Pulmonary artery endothelial cell (primary cell): Measurements from ENCODE around the gene CLEC20A. TPM values are rescaled to one million over a fixed set of nuclear protein-coding genes. Genes with fewer than 3 reads are reported as not detected.

Source experiments
- DNase-seq: peaks from one replicate; pipeline ENCODE4 v3.0.0-alpha.2; 2011; ENCODE audit warnings: low read depth, low spot score
- total RNA-seq: library from RNA; depleted of rRNA; stranded (reverse); fragments of >200 nt; gene quantifications from 2 replicates; pipeline ENCODE4 v1.2.3, GENCODE V29; 2014

Gene CLEC20A
- total RNA-seq, 1 donor from 2014 or later, result not detected

DNA sequence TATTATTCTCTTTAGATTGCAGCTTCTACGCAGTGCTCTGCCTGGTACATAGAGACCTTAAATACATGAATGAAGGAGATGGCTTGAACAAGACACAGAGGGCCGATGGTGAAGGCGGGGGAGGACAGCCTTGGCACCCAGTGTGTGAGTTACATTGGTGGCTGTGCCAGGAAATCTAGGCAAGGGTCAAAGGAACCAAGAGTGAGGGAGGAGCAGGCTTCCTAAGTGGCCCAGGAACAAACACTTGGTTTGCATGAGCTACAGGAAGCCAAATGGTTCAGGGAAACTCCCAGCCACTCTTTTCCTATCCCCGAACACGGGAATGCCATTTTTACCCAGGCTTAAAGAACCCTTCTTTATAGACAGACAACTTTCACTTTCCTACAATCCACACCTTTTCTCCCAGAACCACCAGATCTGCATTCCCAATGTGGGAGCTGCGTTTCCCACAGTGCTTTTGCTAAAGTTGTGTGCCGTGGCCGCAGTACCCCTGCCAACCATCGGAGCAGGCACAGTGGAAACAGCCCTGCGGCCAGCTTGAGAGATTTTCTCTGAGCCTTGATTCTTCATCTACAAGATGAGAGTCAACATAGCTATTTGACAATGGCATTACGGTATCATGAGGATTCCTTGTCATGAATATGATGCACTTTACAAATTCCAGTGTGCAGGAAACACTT lies 3.5 kb upstream of the CLEC20A start:
- DNase-seq, result no peak

DNA sequence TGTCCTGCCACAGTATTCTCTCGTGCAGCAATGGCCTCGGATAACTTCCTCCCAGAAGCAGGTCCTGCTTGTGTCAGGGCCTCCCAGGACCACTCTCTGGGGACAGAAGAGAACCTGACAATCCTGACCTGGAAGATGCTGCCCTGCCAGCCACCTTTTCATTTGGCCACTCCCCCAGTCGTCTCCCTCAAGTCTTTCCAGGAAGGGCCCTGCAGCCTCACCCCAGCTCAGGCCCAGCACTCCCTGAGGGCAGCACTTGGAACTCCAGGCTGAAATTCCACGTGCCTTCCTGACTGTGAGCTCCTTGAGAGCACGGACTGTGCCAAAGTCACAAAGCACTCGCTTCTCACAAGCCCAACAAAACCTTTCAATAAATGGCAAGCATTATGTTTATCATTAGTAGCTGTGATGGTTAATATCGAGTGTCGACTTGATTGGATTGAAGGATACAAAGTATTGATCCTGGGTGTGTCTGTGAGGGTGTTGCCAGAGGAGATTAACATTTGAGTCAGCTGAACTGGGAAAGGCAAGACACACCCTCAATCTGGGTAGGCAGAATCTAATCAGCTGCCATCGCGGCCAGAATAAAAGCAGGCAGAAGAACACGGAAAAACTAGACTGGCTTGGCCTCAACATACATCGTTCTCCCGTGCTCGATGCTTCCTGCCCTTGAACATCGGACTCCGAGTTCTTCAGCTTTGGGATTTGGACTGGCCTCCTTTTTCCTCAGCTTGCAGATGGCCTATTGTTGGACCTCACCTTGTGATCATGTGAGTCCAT lies 2.3 kb upstream of the CLEC20A start:
- no peak for DNase-seq

DNA sequence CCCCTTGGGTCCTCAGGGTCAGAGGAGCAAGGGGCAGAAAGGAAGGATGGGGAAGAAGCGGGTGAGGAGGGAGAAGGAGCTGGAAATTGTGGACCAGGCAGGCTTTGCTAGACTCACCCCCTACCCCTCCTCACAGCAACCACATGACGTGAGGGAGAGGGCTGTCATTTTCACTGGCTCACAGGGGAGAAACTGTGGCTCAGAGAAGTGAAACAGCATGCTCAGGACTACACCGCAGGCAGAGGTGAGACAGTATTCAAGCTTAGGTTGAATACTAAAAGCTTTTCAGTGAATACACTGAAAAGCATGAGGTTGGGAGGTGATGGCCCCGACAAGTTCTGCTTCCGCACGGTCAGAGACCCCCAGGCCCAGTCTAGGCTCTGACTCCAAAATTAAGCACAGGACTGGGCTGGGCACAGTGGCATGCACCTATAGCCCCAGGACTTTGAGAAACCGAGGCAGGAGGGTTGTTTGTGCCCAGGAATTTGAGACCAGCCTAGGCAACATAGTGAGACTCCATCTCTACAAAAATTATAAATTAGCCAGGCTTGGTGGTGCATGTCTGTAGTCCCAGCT lies 1.2 kb upstream of the CLEC20A start:
- no peak for DNase-seq

DNA sequence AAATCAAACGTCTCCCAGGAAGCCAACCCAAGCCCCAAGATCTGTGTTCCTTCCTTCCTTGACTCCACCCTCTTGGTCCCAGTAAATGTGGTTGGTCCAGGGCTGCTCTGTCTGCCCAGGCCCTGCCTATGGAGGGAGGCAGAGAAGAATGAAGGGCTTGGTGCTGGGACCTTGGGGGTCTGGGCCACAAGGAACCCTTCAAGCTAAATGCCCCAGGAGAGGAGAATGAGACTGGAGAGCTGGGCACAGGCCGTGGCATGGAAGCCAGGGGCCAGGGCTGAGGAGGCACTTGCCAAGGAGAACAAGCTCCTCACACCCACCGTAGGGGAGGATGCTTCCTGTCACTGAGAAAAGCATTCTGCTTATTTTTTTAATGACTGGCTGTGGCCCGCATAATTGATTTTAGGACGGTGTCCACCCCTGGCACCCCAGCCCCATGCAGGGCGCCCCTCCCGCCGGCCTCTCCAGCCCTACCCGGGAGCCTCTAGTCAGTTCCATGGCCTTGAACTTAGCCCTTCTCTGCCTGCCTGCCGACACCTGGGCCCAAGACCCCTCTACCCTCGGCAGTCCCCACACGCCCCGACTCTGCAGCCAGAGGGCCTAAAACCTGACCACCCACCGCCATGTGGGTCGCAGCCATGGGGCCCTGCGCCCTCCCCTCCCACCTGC lies 889 bp downstream of the CLEC20A start:
- no peak for DNase-seq

DNA sequence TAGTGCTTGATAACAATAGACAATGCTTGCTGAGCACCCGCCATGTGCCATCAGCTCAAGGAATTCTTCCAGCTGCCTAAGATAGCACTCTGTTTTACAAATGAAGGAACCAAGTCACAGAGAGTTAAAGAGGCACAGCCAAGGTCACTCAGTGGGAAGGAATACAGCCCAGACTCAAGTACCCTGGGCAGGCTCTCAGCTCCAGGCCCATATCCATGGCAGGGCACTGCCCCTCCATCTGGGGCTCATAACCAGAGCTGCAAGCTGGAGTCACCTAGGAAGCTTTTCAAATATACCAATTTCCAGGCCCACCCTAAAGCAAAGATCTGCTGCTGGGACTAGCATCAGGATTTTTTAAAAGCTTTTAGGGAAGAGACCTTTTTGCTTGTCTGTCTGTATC lies 1.6 kb downstream of the CLEC20A start:
- DNase-seq, result no peak

DNA sequence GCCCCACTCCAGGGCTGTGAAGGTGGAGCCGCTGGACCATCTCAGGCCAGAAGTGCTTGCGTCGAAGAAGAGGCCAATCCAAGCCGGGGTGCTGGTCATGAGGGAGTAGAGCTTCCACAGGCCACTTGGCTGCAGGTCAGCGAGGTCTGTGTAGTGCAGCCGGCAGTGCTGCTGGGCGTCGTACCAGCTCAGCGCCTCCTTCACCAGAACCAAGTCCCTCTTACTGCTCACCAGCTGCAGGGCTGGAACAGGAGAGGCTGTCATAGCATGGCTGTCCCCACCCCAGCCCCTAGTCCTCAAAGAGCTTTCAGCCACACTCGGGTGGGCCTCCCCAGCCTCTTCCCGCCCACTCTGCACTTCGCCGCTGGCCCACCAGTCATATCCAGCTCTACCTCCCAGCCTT lies 2.2 kb downstream of the CLEC20A start:
- no peak for DNase-seq

DNA sequence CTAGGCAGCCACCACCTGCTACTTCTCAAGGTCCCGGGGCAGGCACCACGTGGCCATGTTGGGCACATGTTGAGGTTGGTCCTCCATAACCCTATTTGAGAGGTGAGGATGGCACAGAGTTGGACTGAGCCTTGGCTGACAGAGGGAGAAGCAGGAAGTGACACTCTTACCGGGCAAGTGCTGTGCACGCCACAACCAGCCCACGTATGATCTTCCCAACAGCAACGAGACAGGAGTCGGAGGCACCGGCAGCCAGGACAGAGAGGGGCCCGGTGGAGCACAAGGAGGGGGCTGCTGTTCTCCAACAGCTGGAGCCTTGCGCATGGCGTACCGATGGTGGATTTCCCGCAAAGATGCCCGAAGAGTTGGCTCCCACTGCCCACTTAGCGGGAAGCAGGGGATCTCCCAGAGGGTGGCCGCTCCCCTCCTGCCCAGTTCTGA lies 3.4 kb downstream of the CLEC20A start:
- no peak for DNase-seq

DNA sequence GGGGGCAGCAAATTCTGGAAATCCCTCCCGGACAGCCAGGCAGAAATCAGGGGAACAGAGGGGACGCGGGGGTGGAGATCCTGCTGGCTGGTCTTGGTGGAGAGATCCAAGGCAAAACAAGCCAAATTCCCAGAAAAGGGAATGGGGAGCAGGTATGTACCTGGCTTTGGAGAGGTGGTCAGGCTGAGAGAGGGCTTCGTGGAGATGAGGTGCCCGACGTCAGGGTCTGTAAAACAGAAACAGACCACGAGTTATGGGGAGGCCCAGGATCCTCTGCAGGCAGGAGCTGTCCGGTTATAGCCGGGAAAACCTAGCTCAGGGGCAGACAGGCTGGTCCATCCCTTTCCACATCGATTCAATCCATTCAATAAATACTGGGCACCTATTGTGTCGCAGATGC lies 4.4 kb downstream of the CLEC20A start:
- DNase-seq, result no peak

DNA sequence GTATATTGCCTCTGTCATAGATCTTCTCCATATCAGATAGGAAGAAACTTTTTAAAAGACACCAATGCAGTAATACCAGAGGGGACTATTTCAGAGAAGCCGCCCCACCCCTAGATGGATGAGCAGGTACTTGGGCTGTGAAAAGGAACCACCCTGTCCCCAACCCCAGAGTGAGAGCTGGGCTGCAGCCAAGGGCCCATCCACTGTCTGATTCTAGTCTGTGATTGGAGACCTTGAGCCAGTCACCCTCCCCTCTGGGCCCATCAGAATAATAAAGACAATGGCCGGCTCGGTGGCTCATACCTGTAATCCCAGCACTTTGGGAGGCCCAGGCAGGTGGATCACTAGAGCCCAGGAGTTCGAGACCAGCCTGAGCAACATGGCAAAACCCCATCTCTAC lies 5.0 kb downstream of the CLEC20A start:
- DNase-seq, result no peak

DNA sequence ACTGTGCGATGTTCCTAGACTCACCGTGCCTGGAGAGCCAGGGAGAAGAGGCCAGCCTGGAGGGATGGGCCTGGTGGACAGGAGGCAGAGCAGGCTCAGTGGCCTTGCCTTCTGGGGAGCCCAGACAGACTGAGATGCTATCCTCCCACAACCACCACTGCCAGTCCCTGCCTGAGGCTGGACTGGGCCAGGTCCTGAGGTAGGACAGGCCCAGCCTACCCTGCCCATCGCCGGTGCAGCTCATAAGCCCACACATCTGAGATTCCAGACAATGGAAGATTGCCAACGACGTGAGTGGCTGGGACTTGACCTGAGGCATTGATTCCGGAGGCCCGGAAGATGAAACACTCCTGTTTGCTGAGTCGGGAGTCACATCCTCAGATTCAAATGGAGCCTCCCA lies 5.8 kb downstream of the CLEC20A start:
- DNase-seq, result no peak

DNA sequence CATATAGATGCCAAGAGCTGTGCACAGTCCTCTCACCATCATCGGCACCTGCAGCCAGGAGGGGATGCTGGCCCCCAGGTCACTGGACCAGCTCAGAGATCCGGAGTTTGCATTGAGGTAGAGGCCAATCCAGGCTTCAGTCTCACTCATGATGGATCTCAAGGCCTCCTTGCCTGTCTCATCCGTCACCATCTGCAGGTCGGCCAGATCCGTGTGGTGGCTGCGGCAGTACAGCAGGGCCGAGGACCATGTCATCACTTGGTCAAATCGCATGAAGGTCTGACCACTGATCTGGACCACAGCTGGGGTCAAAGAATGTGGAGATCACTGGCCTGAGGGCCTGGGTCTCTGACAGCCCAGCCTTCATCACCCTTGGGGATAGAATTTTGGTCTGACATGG lies 6.6 kb downstream of the CLEC20A start:
- no peak for DNase-seq

DNA sequence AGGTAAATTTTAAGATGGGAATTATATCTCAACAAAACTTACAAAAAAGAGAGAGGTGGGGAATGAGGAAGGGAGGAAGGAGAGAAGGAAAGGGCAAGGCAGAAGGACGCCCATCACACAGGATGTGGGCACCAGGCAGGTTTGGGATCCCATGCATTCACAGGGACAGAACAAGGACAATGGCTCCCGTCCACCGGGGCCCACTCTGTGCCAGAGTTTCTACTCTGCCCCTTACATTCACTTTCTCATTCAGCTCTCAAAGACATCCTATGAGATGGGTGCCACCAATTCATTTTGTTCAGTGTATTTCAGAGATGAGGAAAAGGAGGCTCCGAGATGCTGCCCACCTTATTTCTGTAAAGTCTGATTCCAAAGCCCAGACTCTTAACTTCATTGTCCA lies 7.4 kb downstream of the CLEC20A start:
- DNase-seq, result no peak

DNA sequence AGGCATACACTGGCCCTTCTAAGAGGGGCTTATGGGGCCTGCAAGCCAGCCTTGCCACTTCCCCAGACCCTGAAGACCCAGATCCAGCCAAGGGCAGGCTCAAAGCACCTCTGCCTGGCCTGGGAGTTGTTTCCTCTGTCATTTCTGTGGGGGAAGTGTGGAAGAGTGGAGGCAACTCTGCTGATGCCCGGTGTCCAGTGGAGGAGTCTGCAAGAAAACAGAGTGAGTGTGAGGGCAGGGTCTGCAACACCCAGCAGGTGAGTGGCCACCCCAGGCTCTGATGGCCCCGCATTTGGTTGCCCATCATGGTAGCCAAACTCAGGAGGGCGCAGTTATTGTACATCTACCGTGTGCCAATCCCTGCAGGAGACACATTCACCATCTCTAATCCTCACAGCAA lies 8.4 kb downstream of the CLEC20A start:
- no peak for DNase-seq

DNA sequence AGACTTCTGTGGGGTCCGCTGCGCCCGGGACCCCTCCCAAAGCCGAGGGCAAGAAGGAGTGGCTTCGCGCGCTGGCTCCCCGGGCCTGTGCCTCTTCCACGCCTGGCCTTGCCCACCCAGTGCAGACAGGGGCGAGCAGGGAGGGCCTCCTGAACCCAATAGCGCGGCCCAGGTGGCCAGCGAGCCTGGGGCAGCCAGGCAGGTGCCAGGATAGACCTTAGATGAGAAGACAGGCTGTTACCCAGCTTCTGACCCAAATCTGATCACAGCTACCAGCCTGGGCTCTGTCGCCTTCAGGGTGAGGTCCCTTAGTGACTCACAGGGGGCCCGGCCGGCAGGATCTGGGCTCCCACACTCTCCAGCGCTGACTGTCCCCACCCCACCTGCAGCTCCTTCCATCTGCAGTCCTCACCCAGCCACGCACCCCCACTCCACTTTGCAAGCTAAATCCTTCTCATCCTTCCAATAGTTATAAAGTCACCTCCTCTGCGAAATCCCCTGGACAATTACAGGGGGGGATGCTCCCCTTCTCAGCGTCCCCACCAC lies 9.6 kb downstream of the CLEC20A start:
- DNase-seq, result no peak

DNA sequence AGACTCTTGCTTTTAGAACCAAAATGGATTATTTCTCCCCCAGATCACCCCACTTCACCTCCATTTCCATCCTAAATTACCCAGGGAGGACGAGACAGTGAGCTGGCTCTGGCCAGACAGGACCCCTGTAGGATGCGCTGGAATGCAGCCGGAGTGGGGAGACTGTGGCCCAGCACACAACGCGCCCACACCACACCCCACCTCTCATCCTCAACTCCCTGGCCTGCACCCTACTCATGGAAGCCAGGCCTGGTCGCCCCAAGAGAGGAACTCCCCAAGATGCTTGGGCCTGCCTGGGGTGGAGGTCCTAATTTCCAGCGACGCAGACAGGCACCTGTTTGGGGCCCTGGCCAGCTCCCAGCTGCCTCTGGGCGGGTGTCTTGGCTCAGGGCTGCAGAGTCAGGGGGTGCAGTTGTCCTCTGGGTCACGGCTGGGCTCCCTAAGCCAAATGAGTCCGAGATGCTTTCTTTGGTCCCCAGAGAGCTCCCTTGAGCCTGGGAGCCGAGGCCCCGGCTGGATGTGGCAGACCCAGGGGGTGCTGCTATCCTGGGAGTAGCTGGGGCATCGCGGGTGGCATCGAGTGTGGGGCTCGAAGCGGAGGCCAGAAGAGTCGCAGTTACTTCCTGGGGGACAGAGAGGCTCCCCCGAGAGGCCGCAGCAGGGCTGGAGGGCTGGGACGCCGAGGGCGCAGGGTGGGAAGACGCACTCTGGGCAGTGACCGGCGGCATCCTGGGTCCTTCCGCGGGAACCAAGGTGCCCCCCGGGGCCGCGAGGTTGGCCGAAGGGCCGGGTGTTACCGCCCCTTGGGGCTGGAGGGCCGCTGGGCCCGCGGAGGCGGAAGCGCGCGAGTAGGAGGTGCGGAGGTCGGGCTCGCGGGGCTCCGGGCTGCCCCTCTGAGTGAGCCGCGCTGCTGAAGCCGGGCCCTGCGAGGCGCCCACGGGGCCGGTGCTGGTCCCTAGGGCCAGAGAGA lies 10.4 kb downstream of the CLEC20A start:
- no peak for DNase-seq

DNA sequence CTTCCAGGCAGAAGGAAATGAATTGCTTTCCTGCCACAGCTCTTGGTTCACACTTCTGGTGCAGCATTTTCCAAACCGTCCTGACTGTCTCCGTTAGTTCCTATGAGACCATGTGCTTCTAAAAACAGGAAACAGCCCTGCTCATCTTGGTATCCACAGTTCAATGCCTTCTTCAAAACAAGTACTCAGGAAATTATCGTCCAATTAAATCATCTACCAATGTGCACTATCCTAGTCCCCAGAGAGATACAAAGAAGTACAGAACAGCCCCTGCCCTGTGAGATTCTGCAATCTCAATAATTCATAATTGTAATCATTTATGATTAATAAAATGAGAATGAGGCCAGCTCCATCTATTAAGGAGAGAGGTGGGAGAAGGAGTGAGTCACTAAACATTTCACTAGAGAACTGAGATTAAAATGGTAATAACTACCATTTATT lies 11.2 kb downstream of the CLEC20A start:
- no peak for DNase-seq

DNA sequence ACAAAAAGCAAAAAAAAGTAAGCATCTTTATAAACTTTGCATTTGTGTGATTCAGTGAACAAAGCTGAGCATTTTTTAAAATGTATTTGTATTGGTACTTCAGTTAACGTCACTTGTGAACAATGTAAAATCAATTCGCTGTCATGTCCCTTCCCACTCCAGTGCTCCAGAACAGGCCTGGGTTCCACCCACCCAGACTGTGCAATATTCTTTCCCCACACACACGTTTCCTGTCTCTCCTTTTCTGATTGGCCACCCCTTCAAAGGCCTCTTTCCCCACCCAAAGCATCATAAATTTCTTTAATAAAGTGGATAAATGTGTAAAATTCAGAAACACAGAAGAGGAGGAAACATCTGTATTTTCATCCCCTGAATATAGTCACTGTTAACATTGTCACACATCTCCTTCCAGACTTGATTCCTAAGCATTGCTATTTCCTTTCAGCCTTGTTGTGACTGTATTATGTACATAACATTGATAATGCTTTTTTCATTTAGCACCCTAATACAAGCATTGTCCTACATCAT lies 12.0 kb downstream of the CLEC20A start:
- no peak for DNase-seq

DNA sequence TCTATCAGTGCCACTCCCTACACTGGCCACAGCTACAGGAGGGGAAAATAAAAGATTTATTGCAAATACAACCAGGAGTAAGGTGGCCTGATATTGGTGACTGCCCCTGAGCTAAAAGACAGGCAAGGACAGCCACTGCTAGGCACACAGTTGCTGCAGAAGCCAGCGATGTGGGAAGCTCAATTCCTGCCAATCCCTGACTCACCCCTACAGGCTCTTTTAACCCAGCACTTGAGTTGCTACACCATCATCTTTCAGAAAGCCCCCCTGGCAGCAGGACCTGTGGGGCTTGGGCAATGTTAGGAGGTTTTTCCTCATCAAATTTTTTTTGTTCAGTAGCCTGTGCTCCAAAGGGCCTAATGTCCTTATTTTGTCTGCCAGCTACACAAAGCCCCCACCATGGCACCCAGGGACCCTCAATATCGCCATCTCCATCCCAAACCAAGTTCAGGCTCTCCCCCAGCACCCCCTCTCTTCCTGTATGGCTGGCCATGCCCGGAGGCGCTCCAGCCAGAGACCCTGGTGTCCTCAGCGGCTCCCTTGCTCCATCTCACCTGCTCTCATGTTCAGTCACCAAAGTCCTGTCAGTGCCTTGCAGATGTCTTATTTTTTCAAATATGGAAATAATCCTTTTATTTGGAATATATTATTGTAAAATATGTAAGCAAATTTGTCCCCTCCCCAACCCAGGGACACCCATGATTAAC lies 13.4 kb downstream of the CLEC20A start:
- DNase-seq, result no peak

DNA sequence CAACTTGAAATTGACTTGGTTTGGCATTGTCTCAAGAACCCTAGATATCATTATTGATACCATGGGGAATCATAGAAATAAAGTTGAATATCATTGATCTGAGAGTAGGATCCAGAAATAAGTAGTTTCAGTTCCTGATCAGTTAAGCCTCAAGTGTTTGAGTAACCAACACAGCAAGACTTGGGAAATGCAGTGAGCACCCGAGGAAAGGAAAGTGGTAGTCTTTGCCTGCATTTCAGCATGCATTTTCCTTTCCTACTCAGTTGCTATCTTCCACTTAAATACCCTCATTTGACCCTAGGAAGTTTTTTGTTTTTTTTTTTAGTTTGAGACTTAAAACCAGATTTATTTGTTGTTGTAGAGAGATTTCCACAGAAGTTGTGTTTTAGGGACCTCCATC lies 18.9 kb downstream of the CLEC20A start:
- no peak for DNase-seq

DNA sequence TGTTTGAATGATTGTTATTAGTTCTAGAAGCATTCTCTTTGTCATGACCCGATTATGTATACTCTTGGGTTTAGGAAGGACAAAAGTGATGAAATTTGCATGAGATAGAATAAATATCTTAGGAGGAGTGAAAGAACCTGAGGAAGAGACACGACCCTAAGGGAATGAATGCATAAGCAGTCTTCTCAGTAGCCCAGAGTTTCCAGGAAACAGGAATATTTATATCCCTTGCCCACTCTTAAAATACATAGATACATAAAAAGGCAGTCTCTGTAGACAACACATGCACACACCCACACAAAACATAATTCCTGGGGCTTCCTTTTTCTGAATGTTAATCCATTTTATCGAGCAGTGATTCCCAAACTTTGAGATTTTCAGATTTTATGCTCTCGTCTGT lies 19.4 kb downstream of the CLEC20A start:
- DNase-seq, result no peak
